NOMO-1 treated with DMSO at 0.1 percent for 48 hours (cell line): ENCODE measurements around the gene CNIH4.
"Not testable (repeated sequence)": the region's sequence is repeated elsewhere in the genome, so short reads cannot be mapped to it uniquely, and the experiment has no call there.

ENCODE experiments used
- DNase-seq: peaks from one replicate; lab custom pipeline; 2025; ENCODE audit not compliant: unreplicated experiment; lab: John Stamatoyannopoulos, UW

CNIH4 gene

GRCh38 chr1:224348137-224348536, 8.5 kb upstream of the CNIH4 start:
- no peak for DNase-seq

GRCh38 chr1:224349716-224350115, 7.0 kb upstream of the CNIH4 start:
- not testable (repeated sequence) for DNase-seq

- DNase-seq = not testable (repeated sequence)
Measured at GRCh38 chr1:224352436-224353085, 4.1 kb upstream of the CNIH4 start.

DNA sequence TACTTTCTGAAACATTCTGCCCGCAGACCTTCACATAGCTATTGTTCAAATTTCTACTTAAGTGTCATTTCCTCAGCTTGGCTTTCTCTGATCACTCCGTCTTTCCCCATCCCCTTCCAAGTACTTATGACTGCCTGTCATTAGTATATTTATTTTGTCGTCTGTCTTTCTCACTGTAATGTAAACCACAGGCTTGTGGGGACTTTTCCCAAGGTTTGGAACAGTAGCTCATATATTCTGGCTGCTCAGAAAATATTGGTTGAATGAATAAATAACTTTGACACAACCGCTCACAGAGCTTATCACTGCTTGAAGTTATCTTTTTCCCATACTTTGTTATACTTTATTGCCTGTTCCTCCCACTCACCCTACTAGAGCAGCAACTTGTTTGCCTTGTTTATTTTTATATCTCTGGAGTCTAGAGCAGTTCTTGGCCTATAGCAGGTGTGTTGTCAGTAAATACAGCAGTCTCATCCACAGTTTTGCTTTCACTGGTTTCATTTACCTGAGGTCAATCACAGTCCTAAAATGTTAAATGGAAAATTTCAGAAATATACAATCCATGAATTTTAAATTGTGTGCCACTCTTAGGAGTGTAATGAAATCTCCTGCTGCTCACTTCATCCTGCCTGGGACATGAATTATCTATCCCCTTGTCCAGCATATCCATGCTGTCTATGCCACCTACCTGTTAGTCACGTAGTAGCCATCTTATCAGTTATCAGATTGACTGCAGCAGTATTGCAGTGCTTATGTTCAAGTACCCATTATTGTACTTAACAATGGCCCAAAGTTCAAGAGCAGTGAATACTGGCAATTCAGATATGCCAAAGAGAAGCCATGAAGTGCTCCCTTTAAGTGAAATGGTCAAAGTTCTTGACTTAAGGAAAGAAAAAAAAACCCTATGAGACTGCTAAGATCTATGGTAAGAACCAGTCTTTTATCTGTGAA, 2.4 kb upstream of the CNIH4 start:
- no peak for DNase-seq

GRCh38 chr1:224357626-224358124, 996 bp downstream of the CNIH4 start:
- peak; percentile 90 for DNase-seq

DNA sequence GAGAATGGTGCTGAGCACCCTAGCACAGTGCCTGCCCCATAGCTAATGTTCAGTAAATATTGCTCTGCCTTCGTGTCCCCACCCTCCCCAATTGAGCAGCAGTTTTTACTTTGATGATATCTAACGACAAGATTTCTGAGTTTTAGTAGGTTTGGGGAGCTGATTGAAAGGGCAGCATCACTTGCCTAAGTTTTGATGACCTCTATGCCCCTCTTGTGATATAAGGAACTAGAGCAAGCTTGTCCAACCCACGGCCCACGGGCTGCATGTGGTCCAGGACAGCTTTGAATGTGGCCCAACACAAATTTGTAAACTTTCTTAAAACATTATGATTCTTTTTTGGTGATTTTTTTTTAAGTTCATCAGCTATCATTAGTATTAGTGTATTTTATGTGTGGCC, 1.6 kb downstream of the CNIH4 start:
- DNase-seq = no peak

DNA sequence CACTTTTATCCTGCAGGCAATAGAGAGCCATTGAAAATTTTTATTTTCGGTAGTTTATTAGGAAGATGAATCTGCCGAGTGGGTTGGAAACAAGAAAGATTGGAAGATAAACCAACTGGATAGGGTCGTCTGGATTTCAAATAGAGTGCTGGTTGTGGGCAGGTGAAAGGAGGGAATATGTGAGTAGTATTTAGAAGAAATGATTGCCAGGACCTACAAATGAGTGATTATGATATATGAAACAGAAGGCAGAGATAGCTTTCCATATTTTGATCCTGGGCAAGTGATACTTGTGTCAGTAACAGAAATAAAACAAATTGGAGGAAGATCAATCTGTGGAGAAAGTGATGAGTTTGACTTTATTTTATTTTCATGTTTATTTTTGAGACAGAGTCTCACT, 2.5 kb downstream of the CNIH4 start:
- DNase-seq = no peak

GRCh38 chr1:224368409-224368808, 11.7 kb downstream of the CNIH4 start:
- no peak for DNase-seq

DNA sequence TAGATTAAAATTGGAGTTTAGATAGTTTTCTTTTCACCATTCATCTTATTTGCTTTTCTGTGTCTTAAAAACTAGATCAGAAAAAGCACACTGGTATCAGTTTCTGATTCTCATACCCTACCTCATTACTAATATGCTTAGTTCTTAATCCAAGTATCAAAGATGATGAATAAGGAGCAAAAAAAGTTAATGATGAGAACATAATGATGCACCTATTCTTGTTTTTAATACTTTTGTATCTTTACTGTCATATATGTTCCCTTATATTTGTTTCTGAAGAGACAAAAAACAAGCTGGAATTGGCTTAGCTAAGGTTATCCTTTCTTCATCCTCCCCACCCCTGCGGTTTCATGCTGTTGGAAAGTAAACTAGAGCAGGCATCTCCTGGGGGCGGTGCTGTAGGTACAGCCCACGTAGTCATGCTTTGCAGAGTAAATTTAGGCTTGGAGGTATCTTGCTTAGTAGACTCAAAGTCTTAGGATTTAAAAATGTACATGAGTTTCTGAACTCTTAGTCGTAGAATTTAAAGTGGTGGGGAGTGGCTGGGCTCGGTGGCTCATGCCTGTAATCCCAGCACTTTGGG, 16.4 kb downstream of the CNIH4 start:
- DNase-seq = no peak

DNA sequence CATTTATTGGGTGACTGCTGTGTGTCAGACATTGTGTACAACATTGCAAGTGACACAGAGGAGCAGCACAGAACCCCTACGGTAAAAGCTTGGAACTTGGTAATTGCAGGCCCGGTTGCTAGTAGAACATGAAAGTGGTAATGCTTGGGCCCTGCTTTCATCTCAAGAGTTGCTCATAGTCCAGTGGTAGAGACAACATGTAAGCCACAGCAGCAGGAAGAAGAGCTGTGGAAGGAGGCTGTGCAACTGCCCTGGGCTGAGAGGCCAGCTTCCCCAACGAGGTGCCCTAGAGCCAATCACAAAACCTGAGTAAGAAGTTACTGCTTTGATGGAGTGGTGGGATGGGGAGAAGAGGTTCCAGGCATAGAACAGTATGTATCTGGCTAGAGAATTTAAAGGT, 18.4 kb downstream of the CNIH4 start:
- no peak for DNase-seq

- DNase-seq = peak; percentile 43
Measured at GRCh38 chr1:224377676-224378006, 21.0 kb downstream of the CNIH4 start.

DNA sequence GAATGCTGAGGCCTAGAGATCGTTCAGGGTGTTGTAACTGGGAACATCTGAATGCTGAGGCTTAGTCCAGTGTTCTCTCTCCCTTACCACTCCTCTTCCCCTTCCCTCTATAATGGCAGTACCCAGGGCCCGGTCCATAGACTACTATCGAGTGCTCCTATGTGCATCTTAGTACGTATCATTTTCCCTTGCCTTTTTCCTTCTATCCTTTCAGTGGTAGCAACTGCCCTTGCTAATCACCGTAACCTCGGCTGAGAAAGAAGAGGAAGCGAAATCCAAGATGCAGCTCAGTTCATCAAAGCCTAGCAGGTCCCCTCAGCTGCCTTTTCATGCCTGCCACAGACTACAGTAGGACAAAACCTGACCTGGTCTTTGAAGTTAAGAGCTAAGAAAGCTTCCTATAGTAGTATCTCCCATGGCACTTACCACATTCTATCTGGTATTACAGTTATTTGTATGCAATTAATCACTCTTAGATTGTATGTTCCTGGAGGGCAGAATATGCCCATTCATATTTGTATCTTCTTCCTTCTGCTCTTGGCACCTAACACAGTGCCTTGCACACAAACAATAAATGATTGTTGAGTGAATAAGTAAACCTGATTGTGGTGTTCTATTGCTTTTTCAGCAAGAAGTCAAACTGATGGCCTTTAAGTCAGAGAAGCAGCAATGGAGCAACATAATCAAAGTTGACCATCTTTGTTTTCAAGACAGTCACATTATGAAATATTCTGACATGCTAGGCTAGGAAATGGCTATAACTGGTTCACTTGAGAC, 22.4 kb downstream of the CNIH4 start:
- DNase-seq = peak; percentile 85

DNA sequence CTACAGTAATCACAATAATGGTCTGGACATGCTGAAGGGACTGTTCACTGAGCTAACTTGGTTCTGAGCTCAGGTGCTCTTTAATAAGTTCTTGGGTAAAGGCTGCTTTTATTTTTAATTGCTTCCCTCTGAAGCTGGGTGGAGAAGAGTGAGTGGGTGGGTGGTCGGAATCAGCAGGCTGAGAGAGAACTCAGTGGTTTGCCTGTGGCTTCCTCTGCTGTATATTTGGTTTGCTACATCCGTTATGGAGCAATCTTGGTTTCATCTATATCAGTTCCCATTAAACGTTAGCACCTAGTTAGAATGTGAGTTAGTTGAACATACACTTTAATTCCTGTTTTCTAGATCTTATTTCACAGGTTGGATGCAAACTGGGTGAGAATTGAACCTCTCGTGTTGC, 23.3 kb downstream of the CNIH4 start:
- DNase-seq = peak; percentile 95

- no peak for DNase-seq
Measured at GRCh38 chr1:224381880-224382548, 25.3 kb downstream of the CNIH4 start.

GRCh38 chr1:224383218-224383617, 26.5 kb downstream of the CNIH4 start:
- DNase-seq = peak; percentile 47

DNA sequence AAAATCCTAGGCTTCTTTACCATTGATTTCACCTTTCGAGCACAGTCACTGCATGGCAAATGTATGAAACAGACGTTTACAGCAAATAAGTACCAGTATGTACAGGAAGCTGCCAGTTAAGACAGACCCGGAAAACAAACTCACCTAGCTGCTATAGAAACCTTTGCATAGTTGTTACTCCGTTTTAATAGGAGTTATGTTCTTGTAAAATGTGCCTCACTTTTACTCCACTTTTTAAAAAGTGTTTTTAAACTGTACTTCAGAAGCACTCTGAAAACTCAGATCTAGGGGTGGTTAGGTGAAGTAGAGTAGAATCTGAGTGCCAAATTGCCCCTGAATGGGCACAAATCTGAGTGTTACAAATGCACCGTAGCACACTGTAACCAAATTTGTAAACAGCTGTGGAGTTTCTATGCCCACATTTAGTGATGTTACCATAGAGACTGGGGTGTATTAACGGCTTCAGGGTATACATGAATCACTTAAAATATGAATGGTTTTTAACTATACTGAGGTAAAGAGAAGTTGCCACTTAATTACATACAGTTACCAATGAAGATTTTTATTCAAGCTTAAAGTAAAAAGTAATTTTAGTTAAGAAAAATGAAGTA, 30.7 kb downstream of the CNIH4 start:
- DNase-seq = no peak

GRCh38 chr1:224387943-224388342, 31.3 kb downstream of the CNIH4 start:
- DNase-seq = no peak

DNA sequence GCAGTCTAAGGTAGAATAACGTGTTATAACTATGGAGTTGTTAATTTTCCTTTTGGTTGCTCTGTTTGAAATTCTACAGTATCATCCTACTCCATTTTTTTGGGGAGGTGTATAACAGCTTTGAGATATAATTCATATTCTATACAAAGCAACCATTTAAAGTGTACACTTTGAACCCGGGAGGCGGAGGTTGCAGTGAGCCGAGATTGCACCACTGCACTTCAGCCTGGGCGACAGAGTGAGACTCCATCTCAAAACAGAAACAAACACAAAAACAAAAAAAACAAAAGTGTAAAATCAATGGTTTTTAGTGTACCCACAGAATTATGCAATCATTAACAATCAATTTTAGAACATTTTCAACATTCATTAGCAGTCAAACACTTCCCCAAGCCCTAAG, 33.8 kb downstream of the CNIH4 start:
- no peak for DNase-seq

- no peak for DNase-seq
Measured at GRCh38 chr1:224392411-224393249, 36.0 kb downstream of the CNIH4 start.
